Measurements from ENCODE around the gene LZTS3. TPM values are rescaled to one million over a fixed set of nuclear protein-coding genes. Genes with fewer than 3 reads are reported as not detected.

Gene LZTS3
- 3.8 and 5.3 TPM in 2 replicates for polyA plus RNA-seq (2011; rRNA removed)
- polyA plus RNA-seq (2012; cell fraction: cytosol; rRNA removed) = 4.1 and 5.5 TPM in 2 replicates
- polyA plus RNA-seq (2012; cell fraction: nucleus; rRNA removed) = 11.4 and 13.2 TPM in 2 replicates
- 2.8 to 4.2 TPM (median 3.8 TPM) in 3 replicates for polyA plus RNA-seq (2017; fragmentation: RNase III; extraction: RNeasy Plus Mini Kit Qiagen cat#74134 plus additional on column Dnase treatment)
- polyA minus RNA-seq (2011; rRNA and poly(A)+ RNA removed) = 5.5 and 5.6 TPM in 2 replicates

DNA sequence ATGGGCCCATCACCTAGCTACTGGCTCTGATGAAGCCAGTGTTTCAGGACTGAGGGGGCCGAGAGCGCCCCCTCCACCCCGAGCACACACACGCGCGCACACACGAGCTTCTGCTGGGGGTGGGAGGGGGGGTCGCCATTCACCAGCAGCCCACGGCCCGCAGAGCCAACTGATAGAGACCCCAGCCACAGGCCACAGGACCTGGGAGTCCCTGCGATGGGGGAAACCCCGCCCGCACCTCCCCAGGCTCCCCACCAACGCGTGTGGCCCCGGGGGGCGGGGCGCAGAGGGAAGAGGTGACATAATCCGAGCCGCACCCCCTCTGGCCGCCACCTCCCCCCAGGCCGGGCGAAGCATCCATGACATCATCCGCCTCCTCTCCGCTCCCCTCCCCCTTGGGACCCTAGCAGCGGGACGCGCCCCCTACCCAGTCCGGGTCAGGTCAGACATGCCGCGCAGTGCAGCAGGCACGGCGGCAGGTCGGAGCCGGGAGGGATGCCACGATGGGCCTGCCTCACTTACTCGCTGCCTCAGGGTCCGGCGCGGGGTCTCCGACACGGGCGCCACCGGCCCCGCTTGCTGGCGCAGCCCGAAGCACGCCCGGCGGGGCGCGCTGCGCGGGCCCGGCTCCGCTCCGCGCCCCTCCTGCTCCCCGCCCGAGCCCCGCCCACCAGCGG lies at the start of gene LZTS3:
Gene LZTS3 (minus strand): TSS at position 617 of the 677 bp plus-strand sequence. CDS start 6,386 bp downstream, outside the sequence.
- peaks cover 15% of the 10 kb centered on the region for H3K4me1 ChIP-seq
- CTCF ChIA-PET = interaction anchor here (0.5 to 2.9 kb wide), 2 partner anchors 11 to 474 kb away, joined by 3 to 17 read pairs; no protein-coding TSS in a partner anchor
- WGBS (ENCODE audit: missing lambda C conversion rate) = 2% methylated on average over 21 of the region's 62 CpGs
- peak within 1 kb of the TSS; percentile 91 for H3K4me3 ChIP-seq
- DNase-seq (ENCODE audit: low read depth in 1 of 2, low spot score in 1 of 2) (peak; percentile 62 to 84), ATAC-seq (peak; percentile 51 to 58), FAIRE-seq (no peak)
- TF ChIP-seq RAD21 (conservative IDR thresholded peaks at IDR 0.05 in 1 of 2, IDR thresholded peaks at IDR 0.05 in 1 of 2) (no peak), POLR2A (IDR thresholded peaks at IDR 0.05; ENCODE audit: low read length) (no peak; the same call in 1 of the 2 replicates), EHF (CRISPR knock-in tag; IDR thresholded peaks at IDR 0.05) (no peak), HOXA7 (CRISPR knock-in tag; IDR thresholded peaks at IDR 0.05) (no peak), ZSCAN20 (CRISPR knock-in tag; IDR thresholded peaks at IDR 0.05) (no peak), RCOR1 (IDR thresholded peaks at IDR 0.05; ENCODE audit: low read depth, low read length) (no peak), MAZ (IDR thresholded peaks at IDR 0.05; ENCODE audit: borderline replicate concordance, low read depth, low read length) (no peak; the same call in 1 of the 2 replicates), ZC3H11A (IDR thresholded peaks at IDR 0.05) (no peak), KDM1A (IDR thresholded peaks at IDR 0.05; ENCODE audit: low read depth) (no peak), TFCP2L1 (CRISPR knock-in tag; IDR thresholded peaks at IDR 0.05) (no peak), MYC (IDR thresholded peaks at IDR 0.05; ENCODE audit: borderline replicate concordance, low read length) (no peak), HDAC2 (IDR thresholded peaks at IDR 0.05) (no peak), BHLHE40 (IDR thresholded peaks at IDR 0.05; ENCODE audit: low read depth, low read length) (no peak), CHD2 (IDR thresholded peaks at IDR 0.05; ENCODE audit: low read length, partially characterized antibody) (no peak), JUNB (IDR thresholded peaks at IDR 0.05) (no peak), FOSL2 (IDR thresholded peaks at IDR 0.05) (no peak), FOSL2 (CRISPR knock-in tag; IDR thresholded peaks at IDR 0.05) (peak; percentile 48; the same call in 1 of the 2 replicates), CHD4 (IDR thresholded peaks at IDR 0.05; ENCODE audit: borderline replicate concordance) (no peak), FOSB (CRISPR knock-in tag; IDR thresholded peaks at IDR 0.05) (no peak), PHF8 (IDR thresholded peaks at IDR 0.05; ENCODE audit: borderline replicate concordance, low read depth) (peak; percentile 27; the same call in 1 of the 2 replicates), NPAS2 (CRISPR knock-in tag; IDR thresholded peaks at IDR 0.05; ENCODE audit: borderline replicate concordance) (no peak), POLR2AphosphoS2 (conservative IDR thresholded peaks at IDR 0.05; ENCODE audit: low read length) (no peak), TP53 (CRISPR knock-in tag; IDR thresholded peaks at IDR 0.05) (no peak), ZFP36 (IDR thresholded peaks at IDR 0.05; ENCODE audit: borderline replicate concordance, partially characterized antibody) (no peak), HOXB13 (CRISPR knock-in tag; IDR thresholded peaks at IDR 0.05; ENCODE audit: low read depth) (no peak), RARB (CRISPR knock-in tag; IDR thresholded peaks at IDR 0.05) (no peak), ZNF302 (CRISPR knock-in tag; IDR thresholded peaks at IDR 0.05) (no peak), ESRRA (IDR thresholded peaks at IDR 0.05; ENCODE audit: borderline replicate concordance, low read length) (0 out of 2 replicates have a peak, but pooled peaks have one; percentile 29), CBX8 (IDR thresholded peaks at IDR 0.05) (no peak), JUN (IDR thresholded peaks at IDR 0.05) (peak in 1 of 2 experiments; percentile 49; a peak in 1 of 5 replicates)
- TF ChIP-seq, protein P1, sequence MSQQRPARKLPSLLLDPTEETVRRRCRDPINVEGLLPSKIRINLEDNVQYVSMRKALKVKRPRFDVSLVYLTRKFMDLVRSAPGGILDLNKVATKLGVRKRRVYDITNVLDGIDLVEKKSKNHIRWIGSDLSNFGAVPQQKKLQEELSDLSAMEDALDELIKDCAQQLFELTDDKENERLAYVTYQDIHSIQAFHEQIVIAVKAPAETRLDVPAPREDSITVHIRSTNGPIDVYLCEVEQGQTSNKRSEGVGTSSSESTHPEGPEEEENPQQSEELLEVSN (IDR thresholded peaks at IDR 0.05; ENCODE audit: borderline replicate concordance, low read depth) = no peak
- TF ChIP-seq, protein P2, sequence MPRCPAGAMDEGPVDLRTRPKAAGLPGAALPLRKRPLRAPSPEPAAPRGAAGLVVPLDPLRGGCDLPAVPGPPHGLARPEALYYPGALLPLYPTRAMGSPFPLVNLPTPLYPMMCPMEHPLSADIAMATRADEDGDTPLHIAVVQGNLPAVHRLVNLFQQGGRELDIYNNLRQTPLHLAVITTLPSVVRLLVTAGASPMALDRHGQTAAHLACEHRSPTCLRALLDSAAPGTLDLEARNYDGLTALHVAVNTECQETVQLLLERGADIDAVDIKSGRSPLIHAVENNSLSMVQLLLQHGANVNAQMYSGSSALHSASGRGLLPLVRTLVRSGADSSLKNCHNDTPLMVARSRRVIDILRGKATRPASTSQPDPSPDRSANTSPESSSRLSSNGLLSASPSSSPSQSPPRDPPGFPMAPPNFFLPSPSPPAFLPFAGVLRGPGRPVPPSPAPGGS (IDR thresholded peaks at IDR 0.05) = no peak
- TF ChIP-seq, protein P3, sequence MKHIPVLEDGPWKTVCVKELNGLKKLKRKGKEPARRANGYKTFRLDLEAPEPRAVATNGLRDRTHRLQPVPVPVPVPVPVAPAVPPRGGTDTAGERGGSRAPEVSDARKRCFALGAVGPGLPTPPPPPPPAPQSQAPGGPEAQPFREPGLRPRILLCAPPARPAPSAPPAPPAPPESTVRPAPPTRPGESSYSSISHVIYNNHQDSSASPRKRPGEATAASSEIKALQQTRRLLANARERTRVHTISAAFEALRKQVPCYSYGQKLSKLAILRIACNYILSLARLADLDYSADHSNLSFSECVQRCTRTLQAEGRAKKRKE (CRISPR knock-in tag; IDR thresholded peaks at IDR 0.05; ENCODE audit: low read depth) = no peak
- TF ChIP-seq, protein P4, sequence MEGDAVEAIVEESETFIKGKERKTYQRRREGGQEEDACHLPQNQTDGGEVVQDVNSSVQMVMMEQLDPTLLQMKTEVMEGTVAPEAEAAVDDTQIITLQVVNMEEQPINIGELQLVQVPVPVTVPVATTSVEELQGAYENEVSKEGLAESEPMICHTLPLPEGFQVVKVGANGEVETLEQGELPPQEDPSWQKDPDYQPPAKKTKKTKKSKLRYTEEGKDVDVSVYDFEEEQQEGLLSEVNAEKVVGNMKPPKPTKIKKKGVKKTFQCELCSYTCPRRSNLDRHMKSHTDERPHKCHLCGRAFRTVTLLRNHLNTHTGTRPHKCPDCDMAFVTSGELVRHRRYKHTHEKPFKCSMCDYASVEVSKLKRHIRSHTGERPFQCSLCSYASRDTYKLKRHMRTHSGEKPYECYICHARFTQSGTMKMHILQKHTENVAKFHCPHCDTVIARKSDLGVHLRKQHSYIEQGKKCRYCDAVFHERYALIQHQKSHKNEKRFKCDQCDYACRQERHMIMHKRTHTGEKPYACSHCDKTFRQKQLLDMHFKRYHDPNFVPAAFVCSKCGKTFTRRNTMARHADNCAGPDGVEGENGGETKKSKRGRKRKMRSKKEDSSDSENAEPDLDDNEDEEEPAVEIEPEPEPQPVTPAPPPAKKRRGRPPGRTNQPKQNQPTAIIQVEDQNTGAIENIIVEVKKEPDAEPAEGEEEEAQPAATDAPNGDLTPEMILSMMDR (IDR thresholded peaks at IDR 0.05) = peak; percentile 33; the same call in 2 of the 3 replicates
- TF ChIP-seq, protein P5, sequence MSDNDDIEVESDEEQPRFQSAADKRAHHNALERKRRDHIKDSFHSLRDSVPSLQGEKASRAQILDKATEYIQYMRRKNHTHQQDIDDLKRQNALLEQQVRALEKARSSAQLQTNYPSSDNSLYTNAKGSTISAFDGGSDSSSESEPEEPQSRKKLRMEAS (IDR thresholded peaks at IDR 0.05) = no peak
- TF ChIP-seq, protein P6, sequence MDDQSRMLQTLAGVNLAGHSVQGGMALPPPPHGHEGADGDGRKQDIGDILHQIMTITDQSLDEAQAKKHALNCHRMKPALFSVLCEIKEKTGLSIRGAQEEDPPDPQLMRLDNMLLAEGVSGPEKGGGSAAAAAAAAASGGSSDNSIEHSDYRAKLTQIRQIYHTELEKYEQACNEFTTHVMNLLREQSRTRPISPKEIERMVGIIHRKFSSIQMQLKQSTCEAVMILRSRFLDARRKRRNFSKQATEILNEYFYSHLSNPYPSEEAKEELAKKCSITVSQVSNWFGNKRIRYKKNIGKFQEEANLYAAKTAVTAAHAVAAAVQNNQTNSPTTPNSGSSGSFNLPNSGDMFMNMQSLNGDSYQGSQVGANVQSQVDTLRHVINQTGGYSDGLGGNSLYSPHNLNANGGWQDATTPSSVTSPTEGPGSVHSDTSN (IDR thresholded peaks at IDR 0.05) = no peak
- peak within 1 kb of the TSS; percentile 85 for H3K4me2 ChIP-seq
- peak within 1 kb of the TSS; percentile 86 to 91 for H3K27ac ChIP-seq
- POLR2A ChIA-PET = interaction anchor here (0.7 to 1.0 kb wide), 2 partner anchors 14 to 54 kb away, joined by 3 to 4 read pairs; partner anchors contain the start of genes FASTKD5 and UBOX5
- H3K9me3 ChIP-seq = no peaks in the 10 kb centered on the region

Measured in A549 (cell line).